CD8-positive, alpha-beta memory T cell (primary cell): Measurements from ENCODE around the gene RYR3. TPM values are rescaled to one million over a fixed set of nuclear protein-coding genes. Genes with fewer than 3 reads are reported as not detected.

ENCODE experiments used
- CTCF ChIA-PET: fragments of 350-600 bp; sonication (Branson Sonifier 250); formaldehyde crosslinking; loops from one replicate; lab custom pipeline; 2021; ENCODE audit warnings: antibody characterized with exemption; lab: Charles Lee
- POLR2A ChIA-PET: fragments of 350-600 bp; sonication (Branson Sonifier 250); formaldehyde crosslinking; loops from one replicate; lab custom pipeline; 2021; ENCODE audit warnings: antibody characterized with exemption; lab: Charles Lee
- DNase-seq, 5 donors: peaks; one replicate each; pipeline versions ENCODE4 v3.0.0 to v3.0.0-alpha.2; 2020 to 2022; ENCODE audit warnings: mixed read lengths in 1 of 5
- H3K27ac ChIP-seq: one replicate; pipeline ENCODE4 v1.7.0; 2013; ENCODE audit warnings: low read depth, mild to moderate bottlenecking, low read length, moderate library complexity
- H3K27me3 ChIP-seq: 2 replicates; pipeline ENCODE4 v1.7.0; 2013; ENCODE audit warnings: low read length, mild to moderate bottlenecking; ENCODE audit not compliant: insufficient read depth, poor library complexity, severe bottlenecking
- H3K36me3 ChIP-seq: 2 replicates; pipeline ENCODE4 v1.7.0; 2013; ENCODE audit warnings: mild to moderate bottlenecking, low read length, moderate library complexity; ENCODE audit not compliant: insufficient read depth
- H3K4me1 ChIP-seq: 2 replicates; pipeline ENCODE4 v1.7.0; 2013; ENCODE audit warnings: mild to moderate bottlenecking, low read length, moderate library complexity; ENCODE audit not compliant: insufficient read depth
- H3K4me3 ChIP-seq: 2 replicates; pipeline ENCODE4 v1.7.0; 2013; ENCODE audit warnings: mild to moderate bottlenecking, low read length
- H3K9me3 ChIP-seq: 2 replicates; pipeline ENCODE4 v1.7.0; 2013; ENCODE audit warnings: mild to moderate bottlenecking, low read length
- H3K27ac Mint-ChIP-seq, 8 donors: one replicate each; pipeline ENCODE4 v1.8.0; 2020 to 2021; ENCODE audit warnings: mixed read lengths in 8 of 8, mild to moderate bottlenecking in 6 of 8, inconsistent platforms in 3 of 8, moderate library complexity in 3 of 8
- H3K27me3 Mint-ChIP-seq, 2 donors: one replicate each; pipeline ENCODE4 v1.8.0; 2020 to 2021; ENCODE audit warnings: mixed read lengths in 2 of 2, mild to moderate bottlenecking in 1 of 2, moderate library complexity in 1 of 2
- H3K36me3 Mint-ChIP-seq, 3 donors: one replicate each; pipeline ENCODE4 v1.8.0; 2020 to 2021; ENCODE audit warnings: mixed read lengths in 3 of 3, inconsistent platforms in 1 of 3, mild to moderate bottlenecking in 1 of 3
- H3K4me1 Mint-ChIP-seq, 3 donors: one replicate each; pipeline ENCODE4 v1.8.0; 2020 to 2021; ENCODE audit warnings: mixed read lengths in 3 of 3, inconsistent platforms in 1 of 3, mild to moderate bottlenecking in 1 of 3
- H3K4me3 Mint-ChIP-seq, 7 donors: one replicate each; pipeline ENCODE4 v1.8.0; 2020 to 2021; ENCODE audit warnings: mixed read lengths in 7 of 7, mild to moderate bottlenecking in 6 of 7, moderate library complexity in 4 of 7, inconsistent platforms in 2 of 7
- H3K9me3 Mint-ChIP-seq, 5 donors: one replicate each; pipeline ENCODE4 v1.8.0; 2020 to 2022; ENCODE audit warnings: mixed read lengths in 5 of 5, mild to moderate bottlenecking in 3 of 5, moderate library complexity in 2 of 5, inconsistent platforms in 1 of 5
- polyA plus RNA-seq: library from polyadenylated mRNA; unstranded; fragments of 300-500 nt; fragmentation: Illumina TruSeq; gene quantifications from one replicate; pipeline ENCODE4 v1.2.3, GENCODE V29; 2021
- total RNA-seq, 2 experiments: library from RNA; stranded (reverse); gene quantifications; one replicate each; pipeline ENCODE4 v1.2.3, GENCODE V29; 2021

RYR3 gene
- total and polyA plus RNA-seq, 3 experiments from 2014 or later = 0.08 TPM; not detected in 2

GRCh38 chr15:33326908-33327307, 16.1 kb downstream of the RYR3 start:
- Histone ChIP-seq H3K4me1 (no peaks in the 10 kb centered on the region), H3K9me3 (no peaks in the 10 kb centered on the region), H3K27ac (no peak overlapping the region), H3K36me3 (no peaks in the 10 kb centered on the region), H3K27me3 (no peaks in the 10 kb centered on the region), H3K4me3 (no peak overlapping the region)
- H3K36me3 Mint-ChIP-seq = no peaks in the 10 kb centered on the region
- H3K4me3 Mint-ChIP-seq = no peak overlapping the region
- peaks cover 0 to 4% (median 2%) of the 10 kb centered on the region in 5 donors for H3K9me3 Mint-ChIP-seq
- CTCF ChIA-PET = no interaction called here
- no peak overlapping the region for H3K27ac Mint-ChIP-seq
- POLR2A ChIA-PET = no interaction called here
- peaks cover 0 to 9% of the 10 kb centered on the region in 2 donors for H3K27me3 Mint-ChIP-seq
- peaks cover 0 to 6% (median 0%) of the 10 kb centered on the region in 3 donors for H3K4me1 Mint-ChIP-seq
- DNase-seq = no peak

DNA sequence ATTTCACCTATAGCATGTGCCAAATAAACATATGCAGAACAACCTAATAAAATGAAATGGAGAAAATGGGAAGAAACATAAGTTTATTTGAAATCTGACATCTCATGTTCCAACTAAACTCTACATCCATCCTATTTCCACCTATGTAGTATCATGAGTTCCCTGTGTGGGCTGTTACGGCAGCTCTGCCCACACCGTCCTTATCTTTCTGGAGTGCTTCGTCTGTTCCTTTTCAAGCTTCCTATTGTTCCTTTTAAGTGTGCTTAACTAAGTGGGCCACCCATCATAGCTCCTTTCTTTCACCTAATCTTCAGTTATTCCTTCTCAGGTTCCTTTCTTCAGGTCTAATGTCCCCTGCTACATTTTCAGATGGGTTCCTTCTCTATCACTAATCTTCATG, 17.3 kb downstream of the RYR3 start:
- Histone ChIP-seq H3K36me3 (no peaks in the 10 kb centered on the region), H3K4me1 (no peaks in the 10 kb centered on the region), H3K9me3 (no peaks in the 10 kb centered on the region), H3K27ac (no peak overlapping the region), H3K4me3 (no peak overlapping the region), H3K27me3 (no peaks in the 10 kb centered on the region)
- POLR2A ChIA-PET = no interaction called here
- no peak for DNase-seq
- H3K27ac Mint-ChIP-seq = no peak overlapping the region
- peaks cover 0 to 4% (median 2%) of the 10 kb centered on the region in 5 donors for H3K9me3 Mint-ChIP-seq
- peaks cover 0 to 6% (median 0%) of the 10 kb centered on the region in 3 donors for H3K4me1 Mint-ChIP-seq
- CTCF ChIA-PET = no interaction called here
- no peak overlapping the region for H3K4me3 Mint-ChIP-seq
- peaks cover 0 to 9% of the 10 kb centered on the region in 2 donors for H3K27me3 Mint-ChIP-seq
- H3K36me3 Mint-ChIP-seq = no peaks in the 10 kb centered on the region

GRCh38 chr15:33329457-33329856, 18.7 kb downstream of the RYR3 start:
- H3K9me3 Mint-ChIP-seq = peaks cover 0 to 4% (median 2%) of the 10 kb centered on the region in 5 donors
- CTCF ChIA-PET = no interaction called here

GRCh38 chr15:33330931-33331330, 20.2 kb downstream of the RYR3 start:
- Mint-ChIP-seq H3K27ac (no peak overlapping the region), H3K4me1 (no peaks in the 10 kb centered on the region), H3K9me3 (peaks cover 0 to 4% (median 3%) of the 10 kb centered on the region in 5 donors), H3K4me3 (no peak overlapping the region), H3K36me3 (no peaks in the 10 kb centered on the region), H3K27me3 (peaks cover 0 to 10% of the 10 kb centered on the region in 2 donors)
- no peaks in the 10 kb centered on the region for H3K27me3 ChIP-seq
- H3K36me3 ChIP-seq = no peaks in the 10 kb centered on the region
- CTCF ChIA-PET = no interaction called here
- H3K4me1 ChIP-seq = no peaks in the 10 kb centered on the region
- H3K4me3 ChIP-seq = no peak overlapping the region
- no peak for DNase-seq
- POLR2A ChIA-PET = no interaction called here
- H3K9me3 ChIP-seq = no peaks in the 10 kb centered on the region
- H3K27ac ChIP-seq = no peak overlapping the region

More at GRCh38 chr15:33329457-33329856, 18.7 kb downstream of the RYR3 start:
- no peaks in the 10 kb centered on the region for H3K4me1 Mint-ChIP-seq
- H3K36me3 ChIP-seq = no peaks in the 10 kb centered on the region
- no peak overlapping the region for H3K4me3 ChIP-seq
- POLR2A ChIA-PET = no interaction called here
- no peak for DNase-seq
- H3K36me3 Mint-ChIP-seq = no peaks in the 10 kb centered on the region
- no peak overlapping the region for H3K4me3 Mint-ChIP-seq
- no peaks in the 10 kb centered on the region for H3K9me3 ChIP-seq
- no peak overlapping the region for H3K27ac ChIP-seq
- no peaks in the 10 kb centered on the region for H3K4me1 ChIP-seq
- no peak overlapping the region for H3K27ac Mint-ChIP-seq
- H3K27me3 ChIP-seq = no peaks in the 10 kb centered on the region
- H3K27me3 Mint-ChIP-seq = peaks cover 0 to 10% of the 10 kb centered on the region in 2 donors

GRCh38 chr15:33341953-33342352, 31.2 kb downstream of the RYR3 start:
- no peak overlapping the region for H3K4me3 ChIP-seq
- H3K36me3 Mint-ChIP-seq = no peaks in the 10 kb centered on the region
- H3K27ac ChIP-seq = no peak overlapping the region
- no peaks in the 10 kb centered on the region for H3K27me3 ChIP-seq
- ChIA-PET CTCF (no interaction called here), POLR2A (no interaction called here)
- no peak overlapping the region for H3K27ac Mint-ChIP-seq
- H3K9me3 Mint-ChIP-seq = peaks cover 1 to 9% (median 2%) of the 10 kb centered on the region in 5 donors
- H3K27me3 Mint-ChIP-seq = peaks cover 0 to 3% of the 10 kb centered on the region in 2 donors
- H3K9me3 ChIP-seq = no peaks in the 10 kb centered on the region
- no peaks in the 10 kb centered on the region for H3K36me3 ChIP-seq
- no peaks in the 10 kb centered on the region for H3K4me1 Mint-ChIP-seq
- no peaks in the 10 kb centered on the region for H3K4me1 ChIP-seq
- DNase-seq = no peak
- H3K4me3 Mint-ChIP-seq = no peak overlapping the region

DNA sequence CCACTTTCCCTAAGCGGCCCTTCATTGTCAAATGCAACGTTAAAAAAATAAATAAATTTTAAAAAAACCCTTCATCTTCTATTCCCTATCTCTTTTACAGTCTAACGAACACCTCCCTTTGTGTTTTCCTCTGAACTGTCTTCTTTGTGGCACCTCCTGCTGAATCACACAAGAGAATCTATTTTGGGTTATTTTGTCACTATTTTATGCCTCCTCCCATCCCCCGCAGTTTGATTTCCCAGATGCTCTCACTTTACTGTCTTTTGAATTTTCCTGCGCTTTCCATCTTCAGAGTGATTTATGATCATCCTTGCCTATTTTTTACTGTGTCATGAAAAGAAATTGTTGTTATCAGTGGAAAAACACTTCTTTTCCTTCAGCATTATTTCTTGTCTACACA, 32.5 kb downstream of the RYR3 start:
- H3K4me1 Mint-ChIP-seq = no peaks in the 10 kb centered on the region
- CTCF ChIA-PET = no interaction called here

DNA sequence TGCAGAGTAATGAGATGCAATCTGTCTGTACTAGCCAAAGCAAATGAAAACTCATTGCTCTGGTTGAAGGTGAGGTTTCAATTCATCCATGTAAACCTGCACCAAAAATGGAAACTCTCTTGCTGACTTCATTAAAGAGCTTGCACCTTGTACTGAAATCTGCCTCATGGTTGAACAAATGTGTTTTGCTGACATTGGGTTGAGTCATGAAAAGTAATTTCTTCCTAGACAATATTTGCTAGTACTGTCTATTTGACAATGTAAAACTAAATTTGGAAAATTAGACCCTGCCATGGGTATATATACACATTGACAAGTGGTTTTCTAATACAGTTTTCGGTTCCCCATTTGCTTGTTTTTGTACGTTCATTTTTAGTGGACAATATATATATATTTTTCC, 33.3 kb downstream of the RYR3 start:
- H3K4me1 Mint-ChIP-seq = no peaks in the 10 kb centered on the region
- POLR2A ChIA-PET = no interaction called here

More for the DNA sequence above, 32.5 kb downstream of the RYR3 start:
- DNase-seq = no peak
- Histone ChIP-seq H3K27ac (no peak overlapping the region), H3K4me1 (no peaks in the 10 kb centered on the region), H3K27me3 (no peaks in the 10 kb centered on the region), H3K36me3 (no peaks in the 10 kb centered on the region), H3K9me3 (no peaks in the 10 kb centered on the region), H3K4me3 (no peak overlapping the region)
- Mint-ChIP-seq H3K36me3 (no peaks in the 10 kb centered on the region), H3K27me3 (peaks cover 0 to 3% of the 10 kb centered on the region in 2 donors), H3K4me3 (no peak overlapping the region), H3K9me3 (peaks cover 0 to 9% (median 2%) of the 10 kb centered on the region in 5 donors), H3K27ac (no peak overlapping the region)
- POLR2A ChIA-PET = no interaction called here

GRCh38 chr15:33344530-33344929, 33.8 kb downstream of the RYR3 start:
- ChIA-PET CTCF (no interaction called here), POLR2A (no interaction called here)
- no peaks in the 10 kb centered on the region for H3K9me3 ChIP-seq
- H3K4me1 ChIP-seq = no peaks in the 10 kb centered on the region
- Mint-ChIP-seq H3K36me3 (no peaks in the 10 kb centered on the region), H3K27me3 (no peaks in the 10 kb centered on the region), H3K27ac (no peak overlapping the region), H3K9me3 (peaks cover 0 to 5% (median 2%) of the 10 kb centered on the region in 5 donors), H3K4me3 (no peak overlapping the region), H3K4me1 (no peaks in the 10 kb centered on the region)
- H3K4me3 ChIP-seq = no peak overlapping the region
- H3K27me3 ChIP-seq = no peaks in the 10 kb centered on the region
- H3K36me3 ChIP-seq = no peaks in the 10 kb centered on the region
- H3K27ac ChIP-seq = no peak overlapping the region
- DNase-seq = no peak

More for the DNA sequence above, 33.3 kb downstream of the RYR3 start:
- no peaks in the 10 kb centered on the region for H3K27me3 Mint-ChIP-seq
- H3K27ac Mint-ChIP-seq = no peak overlapping the region
- Histone ChIP-seq H3K27ac (no peak overlapping the region), H3K4me3 (no peak overlapping the region), H3K27me3 (no peaks in the 10 kb centered on the region), H3K4me1 (no peaks in the 10 kb centered on the region), H3K9me3 (no peaks in the 10 kb centered on the region), H3K36me3 (no peaks in the 10 kb centered on the region)
- CTCF ChIA-PET = no interaction called here
- H3K4me3 Mint-ChIP-seq = no peak overlapping the region
- no peak for DNase-seq
- H3K9me3 Mint-ChIP-seq = peaks cover 0 to 7% (median 2%) of the 10 kb centered on the region in 5 donors
- no peaks in the 10 kb centered on the region for H3K36me3 Mint-ChIP-seq
